ENCODE measurements around the gene GBE1.

Gene GBE1

GRCh38 chr3:81443958-81444357, 317.5 kb downstream of the GBE1 start:
- peak; percentile 52 for DNase-seq (ENCODE audit: extremely low read depth, low read depth)
- TF ChIP-seq, protein P1, sequence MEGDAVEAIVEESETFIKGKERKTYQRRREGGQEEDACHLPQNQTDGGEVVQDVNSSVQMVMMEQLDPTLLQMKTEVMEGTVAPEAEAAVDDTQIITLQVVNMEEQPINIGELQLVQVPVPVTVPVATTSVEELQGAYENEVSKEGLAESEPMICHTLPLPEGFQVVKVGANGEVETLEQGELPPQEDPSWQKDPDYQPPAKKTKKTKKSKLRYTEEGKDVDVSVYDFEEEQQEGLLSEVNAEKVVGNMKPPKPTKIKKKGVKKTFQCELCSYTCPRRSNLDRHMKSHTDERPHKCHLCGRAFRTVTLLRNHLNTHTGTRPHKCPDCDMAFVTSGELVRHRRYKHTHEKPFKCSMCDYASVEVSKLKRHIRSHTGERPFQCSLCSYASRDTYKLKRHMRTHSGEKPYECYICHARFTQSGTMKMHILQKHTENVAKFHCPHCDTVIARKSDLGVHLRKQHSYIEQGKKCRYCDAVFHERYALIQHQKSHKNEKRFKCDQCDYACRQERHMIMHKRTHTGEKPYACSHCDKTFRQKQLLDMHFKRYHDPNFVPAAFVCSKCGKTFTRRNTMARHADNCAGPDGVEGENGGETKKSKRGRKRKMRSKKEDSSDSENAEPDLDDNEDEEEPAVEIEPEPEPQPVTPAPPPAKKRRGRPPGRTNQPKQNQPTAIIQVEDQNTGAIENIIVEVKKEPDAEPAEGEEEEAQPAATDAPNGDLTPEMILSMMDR (IDR thresholded peaks at IDR 0.05; ENCODE audit: low read depth, low read length), result no peak

DNA sequence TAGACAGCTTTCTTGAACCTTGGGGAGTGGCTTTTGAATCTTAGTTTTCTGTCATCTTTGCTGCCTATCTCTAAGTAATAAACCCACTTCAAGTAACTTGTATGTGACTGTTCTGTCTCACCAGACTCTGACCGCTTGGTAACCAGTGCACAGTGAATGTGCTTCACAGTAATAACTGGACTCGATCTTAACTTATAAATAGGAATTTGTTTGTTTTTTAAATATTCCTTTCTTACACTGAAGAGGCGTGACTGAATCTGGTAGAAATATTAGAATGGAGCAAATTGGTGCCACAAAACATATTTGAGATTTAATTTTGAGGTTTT, 318.0 kb downstream of the GBE1 start:
- DNase-seq (ENCODE audit: extremely low read depth, low read depth), result no peak
- TF ChIP-seq, protein P1 (IDR thresholded peaks at IDR 0.05; ENCODE audit: low read depth, low read length), result no peak

DNA sequence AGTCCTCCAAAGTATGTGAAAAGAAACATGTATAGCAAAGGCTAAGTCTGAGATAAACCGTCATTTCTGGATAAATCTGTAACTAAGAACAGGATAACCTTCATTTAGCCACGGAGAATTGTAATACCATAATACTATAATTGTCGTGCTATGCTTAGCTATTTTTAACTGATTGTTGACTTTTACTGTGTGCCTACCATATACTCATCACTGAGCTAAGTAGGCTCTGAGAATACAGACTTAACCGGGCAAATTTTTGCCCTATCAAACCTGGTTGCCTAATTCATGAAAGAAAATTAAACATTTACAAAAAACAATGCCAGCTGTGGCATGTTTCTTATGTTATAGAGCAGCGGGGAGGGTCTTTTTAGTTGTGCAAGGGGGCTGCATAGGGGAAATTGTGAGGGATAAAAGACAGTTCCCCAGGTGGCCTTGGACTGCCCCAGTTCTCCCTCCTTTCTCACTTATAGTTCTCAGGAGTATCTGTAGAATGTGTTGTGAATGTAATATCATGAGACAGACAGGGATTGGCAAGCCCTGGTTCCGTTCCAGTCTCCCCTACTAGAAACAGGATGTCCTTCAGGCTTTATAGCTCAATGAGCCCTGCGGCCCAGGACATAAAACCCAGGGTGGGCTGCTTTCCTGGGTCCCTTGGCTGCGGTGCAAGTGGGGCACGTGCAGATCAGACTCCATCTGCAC, 318.5 kb downstream of the GBE1 start:
- TF ChIP-seq, protein P1 (IDR thresholded peaks at IDR 0.05; ENCODE audit: low read depth, low read length), result no peak
- DNase-seq (ENCODE audit: extremely low read depth, low read depth), result no peak

DNA sequence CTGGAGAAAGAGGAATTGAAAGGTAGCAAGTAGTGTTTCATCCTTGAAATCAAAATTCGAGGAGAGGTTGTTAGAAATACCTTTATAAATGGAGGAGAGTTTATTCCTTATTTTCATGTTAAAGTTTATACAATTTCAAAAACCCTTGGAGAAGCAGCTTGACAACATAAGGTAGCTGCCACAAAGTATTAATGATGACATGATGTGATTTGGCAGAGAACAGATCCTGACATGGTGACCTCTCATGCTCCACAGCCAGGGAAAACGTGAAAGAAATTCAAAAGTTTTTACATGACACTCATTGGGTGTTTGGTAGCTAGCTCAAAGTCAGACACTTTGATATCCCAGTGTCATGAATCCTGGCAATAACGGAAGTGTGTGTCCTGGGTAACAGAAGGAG, 320.8 kb downstream of the GBE1 start:
- TF ChIP-seq, protein P1 (IDR thresholded peaks at IDR 0.05; ENCODE audit: low read depth, low read length), result no peak
- DNase-seq (ENCODE audit: extremely low read depth, low read depth), result no peak
